ENCODE measurements around the gene RUFY1.
"Not testable (repeated sequence)": the region's sequence is repeated elsewhere in the genome, so short reads cannot be mapped to it uniquely, and the experiment has no call there.

RUFY1 gene

GRCh38 chr5:179623003-179623905 is 72.9 kb downstream of the RUFY1 start, which contains the start of gene HNRNPH1:
TSS of gene HNRNPH1 (minus strand) at chr5:179623671. CDS start at chr5:179623133, 538 bp downstream.
- peak; percentile 99 for DNase-seq (ENCODE audit: low spot score)

- peak; percentile 31 for DNase-seq (ENCODE audit: low spot score)
Measured at GRCh38 chr5:179623906-179624741, 73.8 kb downstream of the RUFY1 start.

- DNase-seq (ENCODE audit: low spot score): no peak
Measured at GRCh38 chr5:179624841-179625271, 74.5 kb downstream of the RUFY1 start.

GRCh38 chr5:179633501-179634369 is 83.4 kb downstream of the RUFY1 start:
- not testable (repeated sequence) for DNase-seq (ENCODE audit: low spot score)

- DNase-seq (ENCODE audit: low spot score): not testable (repeated sequence)
Measured at GRCh38 chr5:179634370-179635172, 84.2 kb downstream of the RUFY1 start.

GRCh38 chr5:179639296-179639695 is 88.9 kb downstream of the RUFY1 start:
- DNase-seq (ENCODE audit: low spot score): not testable (repeated sequence)

- DNase-seq (ENCODE audit: low spot score): not testable (repeated sequence)
Measured at GRCh38 chr5:179641745-179642144, 91.4 kb downstream of the RUFY1 start.

GRCh38 chr5:179642626-179643025 is 92.3 kb downstream of the RUFY1 start:
- DNase-seq (ENCODE audit: low spot score): not testable (repeated sequence)

- not testable (repeated sequence) for DNase-seq (ENCODE audit: low spot score)
Measured at GRCh38 chr5:179643141-179643920, 93.0 kb downstream of the RUFY1 start.

GRCh38 chr5:179644766-179645165 is 94.4 kb downstream of the RUFY1 start:
- DNase-seq (ENCODE audit: low spot score): not testable (repeated sequence)

- DNase-seq (ENCODE audit: low spot score): no peak
Measured at GRCh38 chr5:179648410-179648809, 98.1 kb downstream of the RUFY1 start.

GRCh38 chr5:179649166-179649703 is 98.9 kb downstream of the RUFY1 start:
- not testable (repeated sequence) for DNase-seq (ENCODE audit: low spot score)

- DNase-seq (ENCODE audit: low spot score): not testable (repeated sequence)
Measured at GRCh38 chr5:179650245-179650644, 99.9 kb downstream of the RUFY1 start.

GRCh38 chr5:179653135-179653534 is 102.8 kb downstream of the RUFY1 start:
- not testable (repeated sequence) for DNase-seq (ENCODE audit: low spot score)

- DNase-seq (ENCODE audit: low spot score): not testable (repeated sequence)
Measured at GRCh38 chr5:179657302-179658178, 107.2 kb downstream of the RUFY1 start.

GRCh38 chr5:179658179-179658856 is 108.0 kb downstream of the RUFY1 start:
- not testable (repeated sequence) for DNase-seq (ENCODE audit: low spot score)
